SIG-M5 treated with dmso at 0.1 percent for 504 hours (cell line): ENCODE results near the gene ATP11A.
"Not testable (repeated sequence)": the region's sequence is repeated elsewhere in the genome, so short reads cannot be mapped to it uniquely, and the experiment has no call there.

Experiments used
- DNase-seq: peaks from one replicate; lab custom pipeline; 2025; ENCODE audit not compliant: unreplicated experiment; lab: John Stamatoyannopoulos, UW

ATP11A gene

GRCh38 chr13:112875627-112876026, 185.8 kb downstream of the ATP11A start:
- DNase-seq = no peak

- DNase-seq = no peak
Measured at GRCh38 chr13:112876305-112877000, 186.6 kb downstream of the ATP11A start.

GRCh38 chr13:112877066-112877465, 187.2 kb downstream of the ATP11A start:
- DNase-seq = no peak

GRCh38 chr13:112877539-112877938, 187.7 kb downstream of the ATP11A start:
- DNase-seq = no peak

GRCh38 chr13:112877976-112878955, 188.4 kb downstream of the ATP11A start:
- no peak for DNase-seq

- no peak for DNase-seq
Measured at GRCh38 chr13:112879283-112879833, 189.5 kb downstream of the ATP11A start.

GRCh38 chr13:112880221-112880641, 190.4 kb downstream of the ATP11A start:
- no peak for DNase-seq

- DNase-seq = no peak
Measured at GRCh38 chr13:112880976-112881540, 191.2 kb downstream of the ATP11A start.

- DNase-seq = no peak
Measured at GRCh38 chr13:112881656-112882554, 192.1 kb downstream of the ATP11A start.

- no peak for DNase-seq
Measured at GRCh38 chr13:112882555-112883024, 192.8 kb downstream of the ATP11A start.

GRCh38 chr13:112883241-112883945, 193.6 kb downstream of the ATP11A start:
- no peak for DNase-seq

GRCh38 chr13:112884700-112885099, 194.9 kb downstream of the ATP11A start:
- not testable (repeated sequence) for DNase-seq

- no peak for DNase-seq
Measured at GRCh38 chr13:112885242-112885781, 195.5 kb downstream of the ATP11A start.

GRCh38 chr13:112885782-112886268, 196.0 kb downstream of the ATP11A start:
- DNase-seq = no peak

- no peak for DNase-seq
Measured at GRCh38 chr13:112887151-112887550, 197.3 kb downstream of the ATP11A start.

GRCh38 chr13:112887557-112887991, 197.7 kb downstream of the ATP11A start:
- DNase-seq = no peak

GRCh38 chr13:112888238-112889111, 198.6 kb downstream of the ATP11A start:
- no peak for DNase-seq
